Activated CD4-positive, alpha-beta T cell treated with anti-CD3 and anti-CD28 coated beads for 48 hours (primary cell): ENCODE data around the gene SLC35A2.

Experiments used
- DNase-seq: peaks from one replicate; pipeline ENCODE4 v3.0.0-alpha.2; 2020

The SLC35A2 gene

GRCh38 chrX:48927123-48927522 is 15.7 kb upstream of the SLC35A2 start:
- no peak for DNase-seq

- DNase-seq, result no peak
Observed at GRCh38 chrX:48924270-48924669, 12.8 kb upstream of the SLC35A2 start.

GRCh38 chrX:48923771-48924170 is 12.3 kb upstream of the SLC35A2 start:
- DNase-seq, result no peak

GRCh38 chrX:48920718-48921104 is 9.3 kb upstream of the SLC35A2 start:
- DNase-seq, result no peak

- DNase-seq, result peak; percentile 54
Observed at GRCh38 chrX:48919947-48920717, 8.7 kb upstream of the SLC35A2 start.

GRCh38 chrX:48919360-48919841 is 8.0 kb upstream of the SLC35A2 start:
- DNase-seq, result peak; percentile 66

- peak; percentile 93 for DNase-seq
Observed at GRCh38 chrX:48918643-48919340, 7.3 kb upstream of the SLC35A2 start, which contains the start of gene PIM2. Gene PIM2, minus strand, starts transcription at chrX:48919024. Its CDS starts 190 bp downstream, at chrX:48918834.

- no peak for DNase-seq
Observed at GRCh38 chrX:48918301-48918642, 6.8 kb upstream of the SLC35A2 start.

GRCh38 chrX:48917139-48918001 is 5.9 kb upstream of the SLC35A2 start:
- DNase-seq, result peak; percentile 89

GRCh38 chrX:48914593-48915493 is 3.4 kb upstream of the SLC35A2 start:
- DNase-seq, result no peak

GRCh38 chrX:48913605-48914366 is 2.3 kb upstream of the SLC35A2 start:
- DNase-seq, result no peak

GRCh38 chrX:48910926-48911411 is 477 bp downstream of the SLC35A2 start:
- DNase-seq, result no peak

GRCh38 chrX:48909703-48910294 is 1.6 kb downstream of the SLC35A2 start:
- no peak for DNase-seq

- DNase-seq, result no peak
Observed at GRCh38 chrX:48908600-48908999, 2.8 kb downstream of the SLC35A2 start.

- no peak for DNase-seq
Observed at GRCh38 chrX:48905090-48905790, 6.2 kb downstream of the SLC35A2 start.

GRCh38 chrX:48904626-48905025 is 6.8 kb downstream of the SLC35A2 start:
- no peak for DNase-seq

GRCh38 chrX:48904180-48904579 is 7.3 kb downstream of the SLC35A2 start:
- DNase-seq, result no peak

- DNase-seq, result no peak
Observed at GRCh38 chrX:48903290-48903689, 8.2 kb downstream of the SLC35A2 start.

- DNase-seq, result no peak
Observed at GRCh38 chrX:48902776-48903175, 8.7 kb downstream of the SLC35A2 start.

- DNase-seq, result no peak
Observed at GRCh38 chrX:48902135-48902534, 9.3 kb downstream of the SLC35A2 start.
